GM04503 (cell line): Measurements from ENCODE around the gene OR8B8.
"Not testable (repeated sequence)": the region's sequence is repeated elsewhere in the genome, so short reads cannot be mapped to it uniquely, and the experiment has no call there.

Source experiments
- DNase-seq: peaks from one replicate; pipeline ENCODE4 v3.0.0-alpha.2; 2012; ENCODE audit warnings: low read depth

The OR8B8 gene

GRCh38 chr11:124445646-124446150, at the start of gene OR8B8:
Gene OR8B8, minus strand, starts transcription at chr11:124445696. Its CDS starts 4,611 bp downstream, at chr11:124441085.
- DNase-seq, result no peak

- no peak for DNase-seq
Measured at GRCh38 chr11:124493016-124493655, 47.6 kb upstream of the OR8B8 start.

GRCh38 chr11:124483422-124483821, 37.9 kb upstream of the OR8B8 start:
- DNase-seq, result no peak

- no peak for DNase-seq
Measured at GRCh38 chr11:124482362-124483147, 37.1 kb upstream of the OR8B8 start.

GRCh38 chr11:124481365-124482323, 36.1 kb upstream of the OR8B8 start:
- peak; percentile 0 for DNase-seq

- DNase-seq, result no peak
Measured at GRCh38 chr11:124479561-124479960, 34.1 kb upstream of the OR8B8 start.

- no peak for DNase-seq
Measured at GRCh38 chr11:124475265-124475664, 29.8 kb upstream of the OR8B8 start.

- DNase-seq, result no peak
Measured at GRCh38 chr11:124474779-124475178, 29.3 kb upstream of the OR8B8 start.

- DNase-seq, result no peak
Measured at GRCh38 chr11:124474079-124474478, 28.6 kb upstream of the OR8B8 start.

- no peak for DNase-seq
Measured at GRCh38 chr11:124473476-124473875, 28.0 kb upstream of the OR8B8 start.

- DNase-seq, result no peak
Measured at GRCh38 chr11:124470561-124471227, 25.2 kb upstream of the OR8B8 start.

- no peak for DNase-seq
Measured at GRCh38 chr11:124467381-124467927, 22.0 kb upstream of the OR8B8 start.

GRCh38 chr11:124465368-124465767, 19.9 kb upstream of the OR8B8 start:
- DNase-seq, result no peak

- DNase-seq, result no peak
Measured at GRCh38 chr11:124463990-124464389, 18.5 kb upstream of the OR8B8 start.

- DNase-seq, result no peak
Measured at GRCh38 chr11:124463324-124463723, 17.8 kb upstream of the OR8B8 start.

GRCh38 chr11:124460459-124460858, 15.0 kb upstream of the OR8B8 start:
- DNase-seq, result no peak

- not testable (repeated sequence) for DNase-seq
Measured at GRCh38 chr11:124459379-124459778, 13.9 kb upstream of the OR8B8 start.

- DNase-seq, result no peak
Measured at GRCh38 chr11:124454552-124454951, 9.1 kb upstream of the OR8B8 start.

- no peak for DNase-seq
Measured at GRCh38 chr11:124446916-124447315, 1.4 kb upstream of the OR8B8 start.

- DNase-seq, result no peak
Measured at GRCh38 chr11:124442847-124443246, 2.6 kb downstream of the OR8B8 start.

GRCh38 chr11:124442442-124442841, 3.1 kb downstream of the OR8B8 start:
- DNase-seq, result no peak
